GM21360 (cell line): ENCODE measurements around the gene KRT76.
"Not testable (repeated sequence)": the region's sequence is repeated elsewhere in the genome, so short reads cannot be mapped to it uniquely, and the experiment has no call there.

ENCODE experiments used
- ATAC-seq: cut with Tn5 transposase; IDR thresholded peaks from one replicate; pipeline ENCODE4 v1.9.1; 2021; ENCODE audit warnings: mild to moderate bottlenecking, moderate library complexity; ENCODE audit not compliant: unreplicated experiment

The KRT76 gene

DNA sequence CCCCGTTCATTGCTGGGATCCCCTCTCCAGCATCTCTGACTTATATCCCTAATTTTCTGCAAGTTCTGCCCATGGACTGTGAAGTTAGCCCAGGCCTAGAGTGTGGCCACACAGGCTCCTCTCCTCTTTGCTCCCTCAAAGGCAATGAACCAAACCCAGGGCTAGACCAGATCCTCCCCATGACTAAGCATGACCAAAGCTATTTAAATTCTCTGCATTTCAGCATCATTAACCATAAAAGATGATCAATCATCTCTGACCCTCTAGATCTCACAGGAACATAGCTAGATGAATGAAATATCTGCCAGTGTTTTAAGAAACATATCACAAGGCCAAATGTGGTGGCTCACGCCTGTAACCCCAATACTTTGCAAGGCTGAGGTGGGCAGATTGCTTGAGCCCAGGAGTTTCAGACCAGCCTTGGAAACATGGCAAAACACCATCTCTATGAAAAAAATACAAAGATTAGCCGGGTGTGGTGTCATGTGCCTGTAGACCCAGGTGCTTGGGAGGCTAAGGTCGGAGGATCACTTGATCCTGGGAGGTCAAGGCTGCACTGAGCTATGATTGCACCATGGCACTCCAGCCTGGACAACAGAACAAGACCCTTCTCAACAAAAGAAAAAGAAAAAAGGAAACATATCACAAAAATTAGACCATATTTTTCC, 21.0 kb upstream of the KRT76 start:
- ATAC-seq, result no peak

DNA sequence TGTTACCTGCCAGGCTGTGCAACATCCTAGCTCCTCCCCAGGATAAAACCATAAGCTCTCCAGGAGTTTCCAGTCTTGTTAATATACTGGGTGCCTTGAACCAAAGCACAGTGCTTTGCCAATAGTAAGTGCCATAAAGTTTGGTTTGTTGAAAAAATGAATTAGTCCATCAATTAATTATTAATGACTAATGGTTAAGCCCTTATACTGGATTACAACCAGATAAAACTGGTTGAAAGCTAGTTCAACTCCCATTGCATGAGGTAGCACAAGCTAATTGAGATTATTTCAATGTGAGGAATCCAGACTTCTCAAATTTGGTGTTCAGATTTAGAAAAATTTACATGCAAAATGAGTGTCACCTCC, 20.4 kb upstream of the KRT76 start:
- no peak for ATAC-seq

DNA sequence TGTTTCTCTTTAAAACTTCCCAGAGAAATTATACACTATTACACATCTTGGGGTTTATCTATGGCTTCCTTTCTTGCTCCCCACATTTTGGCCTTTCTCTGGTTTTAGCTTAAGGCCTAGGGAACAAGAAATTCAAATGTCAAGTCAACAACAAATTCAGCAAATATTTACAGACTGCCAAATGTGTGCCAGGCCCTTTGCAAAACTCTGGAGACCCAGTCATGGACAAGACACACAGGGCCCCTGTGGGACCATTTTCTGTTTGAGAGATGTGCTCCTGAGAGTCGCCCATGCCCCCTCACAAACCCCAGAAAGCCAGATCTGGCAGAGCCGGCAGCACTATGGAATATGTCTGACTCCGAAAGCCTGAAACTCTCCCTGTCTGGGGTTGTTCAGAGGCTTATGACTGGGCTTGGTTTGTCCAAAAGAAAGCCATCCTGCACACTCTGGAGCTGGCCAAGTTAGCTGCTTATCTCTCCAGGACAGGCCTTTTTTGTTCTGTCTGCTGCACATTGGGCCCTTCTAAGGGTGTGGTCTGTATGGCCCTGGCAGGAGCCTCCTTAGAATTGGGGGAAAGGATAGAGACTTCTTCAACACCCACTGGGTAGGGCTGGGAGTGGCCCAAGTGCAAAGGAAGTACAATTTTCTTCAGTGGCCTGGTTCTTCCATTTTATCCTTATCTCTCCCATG, 19.8 kb upstream of the KRT76 start:
- ATAC-seq, result no peak

DNA sequence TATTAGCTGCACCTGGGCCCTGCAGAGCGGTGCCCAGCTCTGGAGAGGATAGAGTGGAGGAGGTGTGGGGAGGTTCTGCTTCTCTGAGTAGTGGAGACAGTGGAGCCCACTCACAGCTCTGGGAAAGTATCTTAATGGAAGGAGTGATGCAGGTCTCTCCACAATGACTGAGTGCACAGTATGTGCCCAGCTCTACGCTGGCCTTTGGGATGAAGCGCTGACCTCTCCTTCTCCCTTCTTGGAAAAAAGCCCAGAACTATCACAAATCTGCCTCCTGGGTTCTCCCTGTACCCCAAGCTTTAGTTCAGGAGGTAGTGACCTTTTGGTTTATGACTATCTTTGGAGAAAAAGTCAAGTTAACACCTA, 19.3 kb upstream of the KRT76 start:
- ATAC-seq, result no peak

DNA sequence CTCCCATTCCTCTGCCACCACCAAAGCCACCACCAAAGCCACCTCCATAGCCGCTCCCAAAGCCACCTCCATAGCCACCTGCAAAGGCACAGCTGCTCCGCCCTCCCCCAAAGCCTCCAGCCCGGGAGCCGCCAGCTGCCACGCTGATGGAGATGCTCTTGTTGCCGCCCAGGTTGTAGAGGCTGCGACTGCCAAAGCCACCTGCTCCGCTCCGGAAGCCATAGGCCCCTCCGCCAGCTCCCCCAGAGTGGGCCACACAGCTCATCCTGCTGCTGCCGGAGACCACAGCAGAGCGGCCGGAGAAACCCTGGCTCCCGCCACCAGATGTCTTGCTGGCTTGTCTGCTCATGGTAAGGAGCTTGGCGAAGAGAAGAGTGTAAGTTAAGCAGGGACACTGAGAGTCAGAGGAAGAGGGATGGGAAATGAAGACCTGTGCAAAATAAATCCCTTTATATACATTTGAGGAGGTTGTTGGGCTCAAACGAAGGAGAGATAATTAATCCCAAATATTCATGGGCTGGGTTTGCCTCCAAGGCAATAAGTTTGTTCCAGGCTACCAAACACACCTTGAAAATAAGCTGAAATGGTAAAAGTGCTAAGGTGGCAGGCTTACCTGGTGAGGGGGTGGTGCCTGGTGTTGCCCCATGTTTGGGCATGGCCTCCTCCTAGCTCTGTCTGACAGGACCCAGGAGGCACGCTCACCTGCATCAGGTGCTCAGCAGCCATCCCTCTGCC, 18.7 kb upstream of the KRT76 start, which contains the start of gene KRT3:
KRT3 (minus strand) TSS at position 424 of the 735 bp plus-strand sequence; CDS start at position 349, 75 bp downstream.
- no peak for ATAC-seq

DNA sequence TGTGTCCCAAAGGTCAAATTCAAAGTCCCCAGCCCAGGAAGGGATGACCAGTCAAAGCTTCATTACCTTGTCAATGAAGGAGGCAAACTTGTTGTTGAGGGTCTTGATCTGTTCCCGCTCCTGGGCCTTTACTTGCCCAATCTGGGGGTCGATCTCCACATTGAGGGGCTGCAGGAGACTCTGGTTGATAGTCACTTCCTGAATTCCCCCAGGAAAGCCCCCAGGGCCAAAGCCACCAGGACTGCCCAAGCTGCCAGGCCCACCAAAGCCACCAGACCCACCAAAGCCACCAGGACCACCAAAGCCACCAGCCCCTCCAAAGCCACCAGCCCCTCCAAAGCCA, 18.2 kb upstream of the KRT76 start:
- ATAC-seq, result not testable (repeated sequence)

DNA sequence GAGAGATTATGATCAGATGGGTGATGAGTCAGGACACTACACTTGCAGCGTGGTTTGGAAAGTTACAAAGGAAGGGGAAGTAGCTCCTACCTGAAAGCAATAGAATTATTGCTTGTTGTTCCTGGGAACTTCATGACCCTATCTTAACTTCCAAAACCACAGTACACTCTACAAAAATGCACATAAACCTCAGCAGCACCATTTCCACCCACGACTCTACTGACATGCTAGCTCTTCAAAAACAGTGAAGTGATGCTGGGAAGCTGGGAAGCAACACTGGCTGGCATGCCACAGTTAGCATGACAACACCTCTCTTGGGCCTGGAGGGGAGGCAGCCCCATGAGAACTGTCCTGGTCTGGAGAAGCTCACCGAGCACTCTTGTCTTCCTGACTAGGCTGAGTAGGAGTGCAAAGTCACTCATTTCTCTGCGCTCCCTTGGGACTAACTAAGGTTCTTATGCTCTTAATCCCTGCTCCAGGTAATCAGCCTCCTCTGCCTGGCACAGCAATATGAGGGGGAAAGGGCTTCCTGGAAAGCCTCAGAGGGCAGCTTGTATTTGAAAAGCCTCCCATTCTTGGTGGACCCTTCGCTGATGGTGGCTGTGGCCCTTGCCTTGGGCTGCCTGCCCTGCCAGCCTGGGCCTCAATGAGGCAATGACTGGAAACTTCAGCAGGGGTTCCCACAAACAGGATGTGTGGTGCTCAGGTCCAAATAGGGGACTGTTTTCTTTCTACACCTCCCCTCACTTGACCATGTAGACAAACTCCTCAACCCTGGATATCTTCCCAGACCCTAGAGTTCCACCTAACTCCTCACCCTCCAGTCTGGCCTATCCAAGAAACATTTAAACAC, 17.6 kb upstream of the KRT76 start:
- no peak for ATAC-seq

DNA sequence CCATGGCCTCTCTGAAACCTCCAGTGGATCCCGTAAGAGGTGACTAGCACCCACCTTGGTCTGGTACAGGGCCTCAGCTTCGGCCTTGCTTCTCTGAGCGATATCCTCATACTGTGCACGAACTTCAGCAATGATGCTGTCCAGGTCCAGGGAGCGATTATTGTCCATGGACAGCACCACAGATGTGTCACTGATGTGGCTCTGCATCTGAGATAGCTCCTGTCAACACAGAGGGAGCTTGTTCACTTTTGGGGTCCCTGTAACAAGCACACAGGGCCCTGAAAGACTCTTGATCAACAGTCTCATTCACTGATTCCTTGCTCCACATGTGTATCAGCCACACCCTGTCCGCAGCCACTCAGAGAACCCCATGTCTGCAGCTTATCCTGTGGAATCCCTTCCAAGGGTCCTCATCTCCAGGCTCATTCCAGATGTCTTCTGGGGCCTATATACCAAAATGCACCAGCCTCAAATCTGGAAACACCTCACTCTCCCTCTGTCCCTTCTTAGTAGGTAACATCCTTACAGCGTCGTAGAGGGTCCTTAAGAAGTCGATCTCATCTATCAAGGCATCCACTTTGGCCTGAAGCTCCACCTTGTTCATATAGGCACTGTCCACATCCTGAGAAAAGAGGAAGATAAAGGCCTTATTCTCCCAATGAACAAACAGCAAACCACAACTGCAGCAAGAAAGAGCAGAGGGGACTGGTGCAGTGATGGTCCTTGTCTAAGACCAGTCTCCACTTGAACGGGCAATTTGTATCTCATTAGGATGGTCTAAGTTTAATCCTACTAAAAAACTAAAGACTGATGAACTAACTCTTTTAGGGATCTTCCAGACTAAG, 15.3 kb upstream of the KRT76 start:
- ATAC-seq, result no peak

DNA sequence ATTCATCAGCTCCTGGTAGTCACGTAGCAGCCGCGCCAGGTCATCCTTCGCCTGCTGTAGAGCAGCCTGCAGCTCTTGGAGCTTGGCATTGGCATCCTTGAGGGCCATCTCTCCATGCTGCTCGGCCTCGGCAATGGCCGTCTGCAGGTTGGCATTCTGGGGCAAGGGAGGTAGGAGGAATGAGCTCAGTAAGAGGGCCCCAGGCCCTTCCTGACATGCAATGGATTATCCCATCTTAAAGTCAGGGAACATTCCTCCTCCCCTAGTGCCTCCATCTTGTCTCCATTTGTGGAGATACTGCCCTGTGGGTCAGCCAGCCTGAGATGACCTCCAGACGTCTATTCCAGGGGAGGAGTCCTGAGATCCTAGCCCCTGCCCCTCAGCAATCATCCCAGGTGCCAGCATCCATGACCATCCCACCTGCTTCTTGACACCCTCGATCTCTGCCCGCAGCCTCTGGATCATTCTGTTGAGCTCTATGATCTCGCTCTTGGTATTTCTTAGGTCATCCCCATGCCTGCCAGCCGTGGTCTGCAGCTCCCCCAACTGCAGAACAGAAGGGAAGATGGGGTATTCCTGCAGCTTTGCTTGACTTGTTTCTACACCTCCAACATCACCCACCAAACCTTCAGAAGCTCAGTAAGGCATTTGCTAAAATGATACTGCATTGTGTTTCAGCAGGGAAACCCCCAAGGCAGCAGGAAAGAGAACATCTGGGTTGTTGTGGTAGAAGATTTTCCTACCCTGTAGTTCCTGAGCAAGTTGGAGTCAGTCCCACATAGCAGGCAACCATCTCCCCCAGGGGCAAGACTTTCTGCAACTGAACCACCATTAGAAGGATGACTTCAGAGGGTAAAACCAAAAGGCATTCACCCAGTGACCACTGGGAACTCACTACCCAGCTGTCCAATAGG, 14.4 kb upstream of the KRT76 start:
- ATAC-seq, result no peak

DNA sequence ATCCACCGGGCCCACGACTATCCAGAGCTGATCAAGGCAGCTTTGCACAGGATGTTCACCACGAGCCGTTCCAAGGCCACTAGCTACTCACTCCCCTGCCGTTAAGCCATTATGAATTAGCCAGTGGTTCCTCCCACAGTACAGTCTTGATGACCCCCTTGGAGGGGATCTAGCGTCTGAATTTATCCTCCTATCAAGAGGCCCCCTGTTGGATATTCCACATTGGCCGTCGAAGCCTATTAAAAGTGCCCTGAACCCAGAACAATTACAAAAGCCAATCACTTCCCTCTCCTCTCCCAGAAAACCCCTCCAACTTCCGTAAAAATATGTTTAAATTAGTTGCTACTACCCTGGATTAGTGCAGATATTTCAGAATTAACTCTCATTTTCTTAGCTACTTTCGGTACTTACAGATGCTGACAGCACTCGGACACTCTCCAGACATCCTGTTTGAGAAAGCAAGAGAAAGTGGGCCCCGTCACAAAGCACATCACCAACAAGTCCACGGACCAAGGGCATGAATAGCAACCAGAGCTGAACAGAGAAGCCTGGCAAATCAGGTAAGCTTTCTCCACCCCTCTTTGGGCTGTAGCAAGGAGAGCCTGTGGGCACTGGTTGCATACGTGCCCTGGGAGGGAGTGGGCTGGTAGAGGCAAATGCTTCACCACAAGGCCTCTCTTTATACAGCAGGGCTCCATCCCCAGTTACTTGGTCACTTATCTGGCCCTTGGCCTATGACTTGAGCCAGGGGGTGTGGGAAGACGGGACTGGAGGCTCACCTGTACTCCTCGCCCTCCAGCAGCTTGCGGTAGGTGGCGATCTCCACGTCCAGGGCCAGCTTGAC, 13.5 kb upstream of the KRT76 start:
- ATAC-seq, result no peak

DNA sequence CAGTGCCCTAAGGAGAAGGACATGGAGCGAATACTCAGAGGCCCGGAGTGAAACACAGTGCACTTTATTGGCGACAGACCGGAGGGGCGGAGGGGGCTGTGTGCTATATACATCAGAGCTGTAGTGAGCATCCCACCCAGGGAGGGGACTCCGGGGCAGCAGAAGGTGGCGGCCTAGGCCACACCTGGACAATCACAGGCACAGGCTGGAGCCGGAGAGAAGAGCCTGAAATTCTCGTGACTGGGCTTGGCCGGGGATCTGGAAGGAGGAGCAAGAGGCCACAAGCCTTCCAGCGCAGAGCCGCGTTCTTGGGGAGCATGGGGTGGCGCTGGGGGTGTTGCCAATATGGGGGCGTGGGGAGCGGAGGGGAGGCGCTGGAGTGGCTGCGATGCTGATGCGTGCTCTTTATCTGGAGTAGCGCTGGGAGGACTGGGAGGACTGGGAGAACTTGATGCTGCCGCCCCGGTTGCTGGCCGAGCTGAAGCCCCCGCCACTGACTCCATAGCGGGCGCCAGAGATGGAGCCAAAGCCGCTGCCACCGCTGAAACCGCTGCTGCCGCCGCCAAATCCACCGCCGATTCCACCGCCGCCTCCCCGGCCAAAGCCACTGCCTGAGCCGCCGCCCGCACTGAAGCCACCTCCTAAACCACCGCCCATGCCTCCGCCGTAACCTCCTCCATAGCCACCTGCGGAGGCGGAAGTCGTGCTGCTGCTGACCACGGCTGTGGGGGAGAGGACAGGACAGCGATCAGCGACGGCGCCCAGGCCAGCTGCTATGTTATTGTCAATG, 12.7 kb upstream of the KRT76 start:
- ATAC-seq, result no peak

DNA sequence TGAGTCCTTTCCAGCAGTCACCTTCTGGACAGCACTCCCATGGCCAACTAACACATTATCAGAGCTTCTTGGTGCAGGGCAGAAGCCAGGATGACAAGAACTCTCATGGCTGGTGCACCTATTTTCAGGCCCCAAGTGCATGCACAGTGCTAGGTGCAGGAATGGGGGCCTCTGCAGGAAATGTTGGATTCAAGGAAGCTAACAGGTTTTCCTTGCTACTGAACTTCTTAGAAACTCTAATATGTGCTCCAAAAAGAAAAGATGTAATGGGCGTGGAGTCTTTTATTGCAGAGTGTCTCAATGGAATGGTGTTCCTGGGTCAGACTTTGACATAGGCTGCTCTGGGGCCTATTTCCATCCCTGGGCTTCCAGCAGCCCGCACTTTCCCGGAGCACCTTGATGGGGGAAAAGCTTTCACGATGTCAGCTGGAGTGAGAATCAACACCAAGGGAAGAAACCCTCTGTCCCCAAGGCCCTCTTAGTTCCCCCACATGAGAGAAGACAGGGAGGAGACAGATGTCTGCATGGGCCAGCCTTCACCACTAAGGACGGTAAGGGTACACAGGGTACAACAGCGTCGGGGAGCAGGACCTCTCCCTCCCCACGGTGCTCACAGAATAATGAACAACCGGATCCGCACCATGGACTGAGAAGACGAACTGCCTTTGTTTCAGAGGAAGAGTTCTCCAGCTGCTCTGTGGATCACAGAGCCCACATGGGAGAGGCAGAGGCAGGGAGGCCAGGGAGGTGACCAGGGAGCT, 11.9 kb upstream of the KRT76 start:
- ATAC-seq, result no peak

DNA sequence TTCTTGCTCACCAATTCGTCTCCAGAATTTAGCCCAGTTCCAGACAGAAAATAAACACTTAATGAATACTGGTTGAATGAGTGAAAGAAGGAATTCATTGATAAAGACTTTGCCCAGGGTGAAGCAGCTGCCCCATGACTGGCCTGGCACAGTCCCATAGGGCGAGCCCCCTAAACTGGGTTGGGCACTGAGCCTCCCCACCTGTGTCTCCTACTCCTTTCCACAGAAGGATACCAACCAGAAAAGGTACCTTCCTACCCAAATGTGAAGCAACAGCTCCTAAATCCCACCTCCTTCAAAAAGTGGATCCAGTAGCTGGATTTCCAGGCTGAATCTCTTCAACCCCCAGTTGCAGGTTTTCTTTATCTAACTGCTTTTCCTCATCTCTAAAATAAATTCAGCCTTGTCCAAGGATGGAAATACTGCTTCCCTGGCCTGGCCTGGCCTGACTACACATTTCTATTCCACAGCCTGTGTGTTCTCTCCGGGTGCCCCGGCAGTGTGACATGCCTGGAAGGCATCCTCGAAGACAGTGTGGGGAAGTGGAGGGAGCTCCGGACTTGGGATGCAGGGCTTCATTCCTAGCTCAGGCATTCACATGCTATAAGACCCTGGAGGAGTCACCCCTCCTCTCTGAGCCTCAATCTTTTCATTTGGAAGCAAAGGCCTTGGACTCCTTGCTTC, 11.2 kb upstream of the KRT76 start:
- ATAC-seq, result no peak

DNA sequence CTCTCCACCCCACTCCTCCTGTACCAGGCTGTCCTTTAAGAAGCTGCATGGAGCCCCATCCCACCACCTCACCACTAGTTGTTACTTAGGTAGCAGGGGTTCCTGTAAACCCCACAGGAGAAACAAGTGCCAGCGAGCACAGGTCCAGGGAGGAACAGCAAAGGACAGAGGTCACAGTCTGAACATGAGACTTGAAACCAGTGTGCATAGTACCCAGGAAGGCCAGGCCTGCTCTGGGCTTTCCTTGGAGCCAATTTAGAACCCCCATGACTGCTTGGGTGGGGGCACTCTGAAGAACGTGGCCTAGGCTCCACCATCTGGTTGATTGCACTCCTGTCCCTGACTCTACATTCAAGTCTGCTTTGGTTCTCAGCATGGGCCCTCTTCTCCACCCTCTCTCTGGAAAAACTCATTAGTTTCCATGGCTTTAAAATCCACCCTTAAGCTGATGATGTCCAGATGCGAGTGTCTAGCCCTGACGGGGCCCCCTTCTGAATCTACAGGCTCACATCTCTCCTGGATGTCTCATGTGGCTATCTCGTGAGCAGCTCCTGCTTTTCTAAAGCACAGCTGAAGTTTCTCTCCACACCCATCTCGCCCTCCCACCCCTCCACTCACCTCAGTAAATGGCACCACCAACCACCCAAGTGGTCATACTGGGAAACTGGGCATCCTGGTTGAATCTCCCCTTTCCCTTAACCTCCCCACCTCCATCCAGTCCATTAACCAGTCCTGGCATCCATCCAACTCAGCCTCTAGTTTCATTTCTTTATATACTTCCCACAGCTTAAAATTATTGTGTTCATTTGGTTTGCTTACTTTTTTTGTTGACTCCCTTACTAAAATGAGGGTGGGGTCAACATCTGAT, 10.4 kb upstream of the KRT76 start:
- ATAC-seq, result no peak

DNA sequence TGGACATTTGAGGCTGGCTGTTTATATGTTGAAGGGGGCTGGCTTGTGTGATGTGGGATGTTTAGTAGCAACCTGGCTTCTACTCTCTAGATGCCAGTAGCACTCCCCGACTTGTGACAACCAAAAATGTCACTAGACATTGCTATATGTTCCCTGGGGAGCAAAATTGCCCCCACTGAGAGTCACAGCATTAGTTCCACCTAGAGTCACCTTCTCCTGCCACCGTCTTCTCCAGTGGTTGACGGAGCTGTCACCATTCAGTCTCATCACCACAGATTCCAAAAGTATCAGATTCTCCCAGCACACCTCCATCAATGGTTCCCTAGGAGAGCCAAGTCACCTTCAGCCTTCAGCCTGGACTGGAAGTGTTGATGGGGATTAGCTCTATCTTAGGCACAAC, 7.8 kb upstream of the KRT76 start:
- ATAC-seq, result no peak
